ENCODE measurements around the gene VSIG10. TPM values are rescaled to one million over a fixed set of nuclear protein-coding genes. Genes with fewer than 3 reads are reported as not detected.

Gene VSIG10
- total and polyA plus RNA-seq, 12 donors = 5.3 to 23.6 (median 10.3) TPM

DNA sequence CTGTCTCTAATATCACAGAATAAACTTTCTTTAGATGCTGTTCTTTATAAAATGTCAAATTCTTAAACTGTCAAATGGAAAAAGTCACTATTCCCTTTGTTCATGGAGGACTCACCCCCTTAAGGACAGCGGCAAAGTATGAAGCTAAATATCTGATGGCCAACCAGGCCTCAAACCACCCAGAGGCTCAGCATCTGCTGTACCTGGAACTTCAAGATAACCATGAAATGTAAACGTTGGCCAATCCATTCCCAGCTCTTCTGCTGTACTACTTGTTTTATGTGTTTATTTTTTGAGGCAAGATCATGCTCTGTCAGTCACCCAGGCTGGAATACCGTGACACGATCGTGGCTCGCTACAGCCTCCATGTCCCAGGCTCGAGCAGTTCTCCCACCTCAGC is 71.6 kb downstream of the VSIG10 start:
- WGBS, 2 donors = 91 to 92% methylated on average over 7 of the region's 7 CpGs

DNA sequence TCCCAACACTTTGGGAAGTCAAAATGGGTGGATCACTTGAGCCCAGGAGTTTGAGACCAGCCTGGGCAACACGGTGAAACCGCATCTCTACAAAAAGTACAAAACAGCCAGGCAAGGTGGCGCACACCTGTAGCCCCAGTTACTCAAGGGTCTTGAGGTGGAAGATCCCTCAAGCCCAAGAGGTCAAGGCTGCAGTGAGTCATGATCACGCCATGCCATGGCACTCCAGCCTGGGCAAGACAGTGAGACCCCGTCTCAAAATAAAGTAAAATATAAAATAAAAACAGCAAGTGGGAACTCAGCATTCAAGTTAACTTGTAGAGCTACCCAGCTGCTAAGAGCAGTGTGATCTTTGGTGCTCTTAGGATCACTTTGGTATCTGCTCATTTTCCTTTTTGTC is 74.6 kb downstream of the VSIG10 start:
- 97 to 100% methylated on average over 5 of the region's 5 CpGs for WGBS, 2 donors
- H3K4me1 ChIP-seq = no peaks in the 10 kb centered on the region
- ATAC-seq = no peak
- no peaks in the 10 kb centered on the region for H3K27me3 ChIP-seq
- H3K4me3 ChIP-seq = no peak overlapping the region
- TF ChIP-seq, protein P1, sequence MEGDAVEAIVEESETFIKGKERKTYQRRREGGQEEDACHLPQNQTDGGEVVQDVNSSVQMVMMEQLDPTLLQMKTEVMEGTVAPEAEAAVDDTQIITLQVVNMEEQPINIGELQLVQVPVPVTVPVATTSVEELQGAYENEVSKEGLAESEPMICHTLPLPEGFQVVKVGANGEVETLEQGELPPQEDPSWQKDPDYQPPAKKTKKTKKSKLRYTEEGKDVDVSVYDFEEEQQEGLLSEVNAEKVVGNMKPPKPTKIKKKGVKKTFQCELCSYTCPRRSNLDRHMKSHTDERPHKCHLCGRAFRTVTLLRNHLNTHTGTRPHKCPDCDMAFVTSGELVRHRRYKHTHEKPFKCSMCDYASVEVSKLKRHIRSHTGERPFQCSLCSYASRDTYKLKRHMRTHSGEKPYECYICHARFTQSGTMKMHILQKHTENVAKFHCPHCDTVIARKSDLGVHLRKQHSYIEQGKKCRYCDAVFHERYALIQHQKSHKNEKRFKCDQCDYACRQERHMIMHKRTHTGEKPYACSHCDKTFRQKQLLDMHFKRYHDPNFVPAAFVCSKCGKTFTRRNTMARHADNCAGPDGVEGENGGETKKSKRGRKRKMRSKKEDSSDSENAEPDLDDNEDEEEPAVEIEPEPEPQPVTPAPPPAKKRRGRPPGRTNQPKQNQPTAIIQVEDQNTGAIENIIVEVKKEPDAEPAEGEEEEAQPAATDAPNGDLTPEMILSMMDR (IDR thresholded peaks at IDR 0.05) = no peak
- intact Hi-C loops (cut with DNase I) = no loop called here
- H3K9me3 ChIP-seq = no peaks in the 10 kb centered on the region
- no peak for DNase-seq
- no peak overlapping the region for H3K27ac ChIP-seq
- peaks cover 0 to 99% (median 64%) of the 10 kb centered on the region in 9 donors for H3K36me3 ChIP-seq

More for the DNA sequence above, 71.6 kb downstream of the VSIG10 start:
- peaks cover 0 to 100% (median 75%) of the 10 kb centered on the region in 9 donors for H3K36me3 ChIP-seq
- H3K27me3 ChIP-seq = no peaks in the 10 kb centered on the region
- H3K4me1 ChIP-seq = peaks cover 0 to 14% (median 0%) of the 10 kb centered on the region in 9 donors
- H3K4me3 ChIP-seq = no peak overlapping the region
- no peak overlapping the region for H3K27ac ChIP-seq
- TF ChIP-seq, protein P1 (IDR thresholded peaks at IDR 0.05) = no peak
- no peaks in the 10 kb centered on the region for H3K9me3 ChIP-seq
- no peak for DNase-seq
- no peak for ATAC-seq
- intact Hi-C loops (cut with DNase I) = loop anchor here in 4 of 10 donors (5.0 to 10.0 kb wide), 2 partner anchors 155 to 157 kb away; no protein-coding TSS in a partner anchor

- no peaks in the 10 kb centered on the region for H3K27me3 ChIP-seq
- TF ChIP-seq, protein P1 (IDR thresholded peaks at IDR 0.05) = no peak
- no peak for ATAC-seq
- DNase-seq = no peak
- H3K9me3 ChIP-seq = no peaks in the 10 kb centered on the region
- peaks cover 0 to 96% (median 25%) of the 10 kb centered on the region in 9 donors for H3K36me3 ChIP-seq
- H3K27ac ChIP-seq = no peak overlapping the region
- H3K4me1 ChIP-seq = no peaks in the 10 kb centered on the region
- WGBS, 2 donors = 73 to 79% methylated on average over 4 of the region's 4 CpGs
- H3K4me3 ChIP-seq = no peak overlapping the region
- intact Hi-C loops (cut with DNase I) = no loop called here
Measured at GRCh38 chr12:118025168-118025567, 78.6 kb downstream of the VSIG10 start.

DNA sequence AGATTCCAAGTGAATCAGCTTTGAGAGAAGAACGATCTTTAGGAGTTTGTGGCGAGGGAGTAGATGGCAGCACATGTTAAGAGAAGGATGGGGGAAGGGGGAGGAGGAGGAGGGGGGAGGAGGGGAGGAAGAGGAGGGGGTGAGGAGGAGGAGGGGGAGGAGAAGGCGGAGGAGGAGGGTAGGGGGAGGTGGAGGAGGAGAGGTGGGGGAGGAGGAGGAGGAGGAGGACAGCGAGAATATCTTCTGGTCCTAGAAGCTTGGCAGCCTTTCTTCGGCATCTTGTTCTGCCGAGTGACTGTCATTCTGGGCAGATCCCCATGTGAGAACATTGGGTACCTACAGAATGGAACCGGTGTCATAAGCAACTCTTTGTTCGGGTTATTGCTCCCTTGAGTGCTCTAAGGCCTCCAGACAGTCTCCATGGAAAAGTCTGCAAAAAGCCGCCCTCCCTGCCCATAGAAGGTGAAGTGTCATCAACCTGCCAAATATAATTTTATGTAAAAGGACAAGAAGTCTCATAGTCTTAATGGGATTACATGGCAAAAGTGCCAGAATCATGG is 80.4 kb downstream of the VSIG10 start:
- 87% methylated on average over 9 of the region's 9 CpGs for whole genome bisulfite sequencing, 2 donors
- no peaks in the 10 kb centered on the region for H3K9me3 ChIP-seq
- DNase-seq = no peak
- no peak for ATAC-seq
- no peak overlapping the region for H3K4me3 ChIP-seq
- TF ChIP-seq, protein P1 (IDR thresholded peaks at IDR 0.05) = no peak
- intact Hi-C loops (cut with DNase I) = no loop called here
- H3K36me3 ChIP-seq = peaks cover 0 to 92% (median 22%) of the 10 kb centered on the region in 9 donors
- H3K4me1 ChIP-seq = no peaks in the 10 kb centered on the region
- no peaks in the 10 kb centered on the region for H3K27me3 ChIP-seq
- H3K27ac ChIP-seq = no peak overlapping the region

Measured in heart right ventricle (tissue), 16 donors.